ENCODE data around the gene NME1.
"Not testable (repeated sequence)": the region's sequence is repeated elsewhere in the genome, so short reads cannot be mapped to it uniquely, and the experiment has no call there.

The NME1 gene

GRCh38 chr17:51121620-51122472 is 31.5 kb upstream of the NME1 start:
- H3K4me3 ChIP-seq (ENCODE audit: low read depth in 1 of 2, low read length in 2 of 2): peak overlapping the region; percentile 60 to 64
- H3K27ac ChIP-seq (ENCODE audit: low read length): peak overlapping the region; percentile 99
- H3K4me1 ChIP-seq (ENCODE audit: control insufficient read depth in 1 of 2, insufficient read depth in 2 of 2, low read length in 2 of 2): peaks cover 7 to 22% of the 10 kb centered on the region in 2 donors
- H3K9me3 ChIP-seq (ENCODE audit: control insufficient read depth in 1 of 2, low read length in 2 of 2): no peaks in the 10 kb centered on the region
- H3K36me3 ChIP-seq (ENCODE audit: control insufficient read depth in 1 of 2, insufficient read depth in 2 of 2, low read length in 2 of 2): peaks cover 0 to 20% of the 10 kb centered on the region in 2 donors
- no peaks in the 10 kb centered on the region for H3K27me3 ChIP-seq (ENCODE audit: low read depth, low read length)

GRCh38 chr17:51122473-51123115 is 30.8 kb upstream of the NME1 start:
- peak overlapping the region; percentile 99 for H3K27ac ChIP-seq (ENCODE audit: low read length)
- not testable (repeated sequence) for H3K4me3 ChIP-seq (ENCODE audit: low read depth in 1 of 2, low read length in 2 of 2); H3K9me3 ChIP-seq (ENCODE audit: control insufficient read depth in 1 of 2, low read length in 2 of 2); H3K27me3 ChIP-seq (ENCODE audit: low read depth, low read length)
- H3K36me3 ChIP-seq (ENCODE audit: control insufficient read depth in 1 of 2, insufficient read depth in 2 of 2, low read length in 2 of 2): peaks cover 0 to 20% of the 10 kb centered on the region in 2 donors
- peaks cover 7 to 22% of the 10 kb centered on the region in 2 donors for H3K4me1 ChIP-seq (ENCODE audit: control insufficient read depth in 1 of 2, insufficient read depth in 2 of 2, low read length in 2 of 2)

- no peak overlapping the region for H3K27ac ChIP-seq (ENCODE audit: low read length)
- no peak overlapping the region for H3K4me3 ChIP-seq (ENCODE audit: low read depth in 1 of 2, low read length in 2 of 2)
- peaks cover 0 to 18% of the 10 kb centered on the region in 2 donors for H3K36me3 ChIP-seq (ENCODE audit: control insufficient read depth in 1 of 2, insufficient read depth in 2 of 2, low read length in 2 of 2)
- no peaks in the 10 kb centered on the region for H3K27me3 ChIP-seq (ENCODE audit: low read depth, low read length)
- peaks cover 0 to 3% of the 10 kb centered on the region in 2 donors for H3K4me1 ChIP-seq (ENCODE audit: control insufficient read depth in 1 of 2, insufficient read depth in 2 of 2, low read length in 2 of 2)
- no peaks in the 10 kb centered on the region for H3K9me3 ChIP-seq (ENCODE audit: control insufficient read depth in 1 of 2, low read length in 2 of 2)
Observed at GRCh38 chr17:51124640-51125503, 28.5 kb upstream of the NME1 start.

- Histone ChIP-seq H3K9me3 (ENCODE audit: control insufficient read depth in 1 of 2, low read length in 2 of 2) (no peaks in the 10 kb centered on the region), H3K36me3 (ENCODE audit: control insufficient read depth in 1 of 2, insufficient read depth in 2 of 2, low read length in 2 of 2) (no peaks in the 10 kb centered on the region), H3K27ac (ENCODE audit: low read length) (no peak overlapping the region), H3K4me3 (ENCODE audit: low read depth in 1 of 2, low read length in 2 of 2) (no peak overlapping the region), H3K4me1 (ENCODE audit: control insufficient read depth in 1 of 2, insufficient read depth in 2 of 2, low read length in 2 of 2) (peaks cover 1 to 2% of the 10 kb centered on the region in 2 donors), H3K27me3 (ENCODE audit: low read depth, low read length) (no peaks in the 10 kb centered on the region)
Observed at GRCh38 chr17:51128076-51128475, 25.3 kb upstream of the NME1 start.

- peak overlapping the region; percentile 20 for H3K27ac ChIP-seq (ENCODE audit: low read length)
- peaks cover 3 to 4% of the 10 kb centered on the region in 2 donors for H3K4me1 ChIP-seq (ENCODE audit: control insufficient read depth in 1 of 2, insufficient read depth in 2 of 2, low read length in 2 of 2)
Observed at GRCh38 chr17:51132964-51133319, 20.4 kb upstream of the NME1 start.

GRCh38 chr17:51133365-51133764 is 20.0 kb upstream of the NME1 start:
- H3K4me1 ChIP-seq (ENCODE audit: control insufficient read depth in 1 of 2, insufficient read depth in 2 of 2, low read length in 2 of 2): peaks cover 3 to 4% of the 10 kb centered on the region in 2 donors
- H3K9me3 ChIP-seq (ENCODE audit: control insufficient read depth in 1 of 2, low read length in 2 of 2): no peaks in the 10 kb centered on the region
- H3K27ac ChIP-seq (ENCODE audit: low read length): no peak overlapping the region
- no peaks in the 10 kb centered on the region for H3K27me3 ChIP-seq (ENCODE audit: low read depth, low read length)
- H3K36me3 ChIP-seq (ENCODE audit: control insufficient read depth in 1 of 2, insufficient read depth in 2 of 2, low read length in 2 of 2): no peaks in the 10 kb centered on the region
- H3K4me3 ChIP-seq (ENCODE audit: low read depth in 1 of 2, low read length in 2 of 2): no peak overlapping the region

More at GRCh38 chr17:51132964-51133319, 20.4 kb upstream of the NME1 start:
- Histone ChIP-seq H3K27me3 (ENCODE audit: low read depth, low read length) (no peaks in the 10 kb centered on the region), H3K4me3 (ENCODE audit: low read depth in 1 of 2, low read length in 2 of 2) (no peak overlapping the region), H3K9me3 (ENCODE audit: control insufficient read depth in 1 of 2, low read length in 2 of 2) (no peaks in the 10 kb centered on the region), H3K36me3 (ENCODE audit: control insufficient read depth in 1 of 2, insufficient read depth in 2 of 2, low read length in 2 of 2) (no peaks in the 10 kb centered on the region)

GRCh38 chr17:51135956-51136355 is 17.4 kb upstream of the NME1 start:
- Histone ChIP-seq H3K9me3 (ENCODE audit: control insufficient read depth in 1 of 2, low read length in 2 of 2) (no peaks in the 10 kb centered on the region), H3K4me3 (ENCODE audit: low read depth in 1 of 2, low read length in 2 of 2) (no peak overlapping the region), H3K4me1 (ENCODE audit: control insufficient read depth in 1 of 2, insufficient read depth in 2 of 2, low read length in 2 of 2) (peaks cover 3 to 4% of the 10 kb centered on the region in 2 donors), H3K36me3 (ENCODE audit: control insufficient read depth in 1 of 2, insufficient read depth in 2 of 2, low read length in 2 of 2) (no peaks in the 10 kb centered on the region), H3K27me3 (ENCODE audit: low read depth, low read length) (no peaks in the 10 kb centered on the region), H3K27ac (ENCODE audit: low read length) (no peak overlapping the region)

- Histone ChIP-seq H3K27ac (ENCODE audit: low read length) (no peak overlapping the region), H3K9me3 (ENCODE audit: control insufficient read depth in 1 of 2, low read length in 2 of 2) (no peaks in the 10 kb centered on the region), H3K4me3 (ENCODE audit: low read depth in 1 of 2, low read length in 2 of 2) (no peak overlapping the region), H3K4me1 (ENCODE audit: control insufficient read depth in 1 of 2, insufficient read depth in 2 of 2, low read length in 2 of 2) (no peaks in the 10 kb centered on the region), H3K27me3 (ENCODE audit: low read depth, low read length) (no peaks in the 10 kb centered on the region), H3K36me3 (ENCODE audit: control insufficient read depth in 1 of 2, insufficient read depth in 2 of 2, low read length in 2 of 2) (no peaks in the 10 kb centered on the region)
Observed at GRCh38 chr17:51142597-51142996, 10.8 kb upstream of the NME1 start.

- Histone ChIP-seq H3K4me1 (ENCODE audit: control insufficient read depth in 1 of 2, insufficient read depth in 2 of 2, low read length in 2 of 2) (no peaks in the 10 kb centered on the region), H3K27me3 (ENCODE audit: low read depth, low read length) (no peaks in the 10 kb centered on the region), H3K27ac (ENCODE audit: low read length) (no peak overlapping the region), H3K4me3 (ENCODE audit: low read depth in 1 of 2, low read length in 2 of 2) (no peak overlapping the region), H3K36me3 (ENCODE audit: control insufficient read depth in 1 of 2, insufficient read depth in 2 of 2, low read length in 2 of 2) (no peaks in the 10 kb centered on the region), H3K9me3 (ENCODE audit: control insufficient read depth in 1 of 2, low read length in 2 of 2) (no peaks in the 10 kb centered on the region)
Observed at GRCh38 chr17:51144266-51145022, 8.9 kb upstream of the NME1 start.

- Histone ChIP-seq H3K27me3 (ENCODE audit: low read depth, low read length) (no peaks in the 10 kb centered on the region), H3K4me3 (ENCODE audit: low read depth in 1 of 2, low read length in 2 of 2) (no peak overlapping the region), H3K4me1 (ENCODE audit: control insufficient read depth in 1 of 2, insufficient read depth in 2 of 2, low read length in 2 of 2) (no peaks in the 10 kb centered on the region), H3K36me3 (ENCODE audit: control insufficient read depth in 1 of 2, insufficient read depth in 2 of 2, low read length in 2 of 2) (peaks cover 0 to 1% of the 10 kb centered on the region in 2 donors), H3K9me3 (ENCODE audit: control insufficient read depth in 1 of 2, low read length in 2 of 2) (no peaks in the 10 kb centered on the region), H3K27ac (ENCODE audit: low read length) (no peak overlapping the region)
Observed at GRCh38 chr17:51147650-51148049, 5.7 kb upstream of the NME1 start.
